ENCODE data around the gene GSG1. TPM values are rescaled to one million over a fixed set of nuclear protein-coding genes. Genes with fewer than 3 reads are reported as not detected.
"Not testable (repeated sequence)": the region's sequence is repeated elsewhere in the genome, so short reads cannot be mapped to it uniquely, and the experiment has no call there.

GSG1 gene
- total RNA-seq, 1 donor from 2014 or later: not detected

GRCh38 chr12:13097491-13098011 is 5.9 kb downstream of the GSG1 start:
- intact Hi-C loops (cut with DNase I): loop anchor here (5.0 kb wide), 1 partner anchor 115 kb away; no protein-coding TSS in a partner anchor
- ATAC-seq: peak; percentile 0
- DNase-seq (ENCODE audit: low spot score): no peak

- no peak for DNase-seq (ENCODE audit: low spot score)
- intact Hi-C loops (cut with DNase I): loop anchor here (5.0 kb wide), 1 partner anchor 117 kb away; no protein-coding TSS in a partner anchor
- no peak for ATAC-seq
These were observed 8.0 kb downstream of the GSG1 start for GRCh38 chr12:13095266-13095995.

- ATAC-seq (no peak), DNase-seq (ENCODE audit: low spot score) (no peak)
- intact Hi-C loops (cut with DNase I): no loop called here
These were observed 9.1 kb downstream of the GSG1 start for GRCh38 chr12:13094367-13094766.

- intact Hi-C loops (cut with DNase I): no loop called here
- ATAC-seq (no peak), DNase-seq (ENCODE audit: low spot score) (no peak)
These were observed 9.6 kb downstream of the GSG1 start for GRCh38 chr12:13093848-13094220.

GRCh38 chr12:13093191-13093847 is 10.1 kb downstream of the GSG1 start:
- DNase-seq (ENCODE audit: low spot score) (no peak), ATAC-seq (no peak)
- intact Hi-C loops (cut with DNase I): no loop called here

GRCh38 chr12:13091832-13092231 is 11.6 kb downstream of the GSG1 start:
- no peak for DNase-seq (ENCODE audit: low spot score)
- ATAC-seq: no peak
- intact Hi-C loops (cut with DNase I): no loop called here

GRCh38 chr12:13090054-13090453 is 13.4 kb downstream of the GSG1 start:
- ATAC-seq (no peak), DNase-seq (ENCODE audit: low spot score) (no peak)
- intact Hi-C loops (cut with DNase I): no loop called here

GRCh38 chr12:13088496-13088895 is 15.0 kb downstream of the GSG1 start:
- DNase-seq (ENCODE audit: low spot score): no peak
- no peak for ATAC-seq
- intact Hi-C loops (cut with DNase I): no loop called here

GRCh38 chr12:13087766-13088165 is 15.7 kb downstream of the GSG1 start:
- intact Hi-C loops (cut with DNase I): no loop called here
- ATAC-seq: no peak
- no peak for DNase-seq (ENCODE audit: low spot score)

GRCh38 chr12:13085968-13086686 is 17.3 kb downstream of the GSG1 start:
- ATAC-seq (peak; percentile 65), DNase-seq (ENCODE audit: low spot score) (no peak)
- intact Hi-C loops (cut with DNase I): no loop called here

GRCh38 chr12:13084898-13085640 is 18.4 kb downstream of the GSG1 start:
- intact Hi-C loops (cut with DNase I): no loop called here
- ATAC-seq (no peak), DNase-seq (ENCODE audit: low spot score) (no peak)

- intact Hi-C loops (cut with DNase I); DNase-seq (ENCODE audit: low spot score); ATAC-seq: not testable (repeated sequence)
These were observed 19.8 kb downstream of the GSG1 start for GRCh38 chr12:13083638-13084037.

- intact Hi-C loops (cut with DNase I): no loop called here
- no peak for ATAC-seq
- DNase-seq (ENCODE audit: low spot score): no peak
These were observed 20.6 kb downstream of the GSG1 start for GRCh38 chr12:13082861-13083260.

- ATAC-seq (no peak), DNase-seq (ENCODE audit: low spot score) (no peak)
- intact Hi-C loops (cut with DNase I): no loop called here
These were observed 23.2 kb downstream of the GSG1 start for GRCh38 chr12:13080266-13080665.

- ATAC-seq (no peak), DNase-seq (ENCODE audit: low spot score) (no peak)
- intact Hi-C loops (cut with DNase I): no loop called here
These were observed 24.0 kb downstream of the GSG1 start for GRCh38 chr12:13079440-13079906.

GRCh38 chr12:13075786-13076570 is 27.5 kb downstream of the GSG1 start:
- intact Hi-C loops (cut with DNase I): no loop called here
- DNase-seq (ENCODE audit: low spot score): no peak
- no peak for ATAC-seq

GRCh38 chr12:13075118-13075480 is 28.4 kb downstream of the GSG1 start:
- DNase-seq (ENCODE audit: low spot score): no peak
- intact Hi-C loops (cut with DNase I): no loop called here
- ATAC-seq: no peak

- no peak for DNase-seq (ENCODE audit: low spot score)
- intact Hi-C loops (cut with DNase I): no loop called here
- ATAC-seq: no peak
These were observed 28.9 kb downstream of the GSG1 start for GRCh38 chr12:13074396-13075117.
